HUDEP-2 (cell line): ENCODE data around the gene MEX3C.

Source experiments
- DNase-seq, 76 experiments: peaks; one replicate each; lab custom pipeline; 2025; ENCODE audit not compliant: unreplicated experiment in 76 of 76; lab: John Stamatoyannopoulos, UW

Gene MEX3C

DNA sequence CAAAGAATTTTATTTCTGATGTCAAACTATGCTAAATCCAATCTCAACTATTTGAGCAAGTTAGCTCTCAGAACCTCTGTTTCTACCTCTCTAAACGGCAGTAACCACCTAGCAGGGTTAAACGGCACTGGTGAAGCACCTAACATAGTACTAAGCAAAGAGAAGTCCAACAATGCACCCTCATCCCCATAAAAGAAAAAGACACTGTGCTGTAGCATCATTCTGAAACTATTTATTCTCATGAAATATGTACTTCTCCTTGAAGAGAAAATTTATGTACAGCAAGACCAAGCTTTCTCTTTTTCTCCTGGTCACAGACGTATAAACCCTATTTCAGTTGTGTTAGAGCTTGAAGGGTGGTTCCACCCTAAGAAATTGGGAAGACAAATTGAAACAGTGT lies 4.8 kb downstream of the MEX3C start:
- DNase-seq = no peak

DNA sequence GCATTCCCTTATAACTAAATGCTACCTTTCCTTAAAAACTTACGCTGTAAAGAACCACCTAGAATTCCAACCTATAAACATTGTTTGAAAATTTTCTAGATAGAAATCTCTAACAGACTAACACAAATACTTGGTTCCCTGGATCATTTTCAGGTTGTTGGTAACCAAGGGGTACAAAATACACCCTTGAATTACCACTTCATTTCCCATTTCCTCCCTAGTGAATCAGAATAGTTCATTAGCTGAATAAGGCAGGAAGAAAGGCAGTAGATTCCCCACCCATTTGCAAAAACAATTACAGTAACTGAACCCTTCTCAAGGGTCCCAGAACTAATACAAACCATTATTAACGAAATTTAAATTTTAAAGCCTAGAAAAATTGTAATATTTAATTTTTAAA lies 5.5 kb downstream of the MEX3C start:
- no peak for DNase-seq

GRCh38 chr18:51191128-51191717 lies 6.3 kb downstream of the MEX3C start:
- peak in 54 of 76 experiments; percentile 0 to 86 (median 48) for DNase-seq

DNA sequence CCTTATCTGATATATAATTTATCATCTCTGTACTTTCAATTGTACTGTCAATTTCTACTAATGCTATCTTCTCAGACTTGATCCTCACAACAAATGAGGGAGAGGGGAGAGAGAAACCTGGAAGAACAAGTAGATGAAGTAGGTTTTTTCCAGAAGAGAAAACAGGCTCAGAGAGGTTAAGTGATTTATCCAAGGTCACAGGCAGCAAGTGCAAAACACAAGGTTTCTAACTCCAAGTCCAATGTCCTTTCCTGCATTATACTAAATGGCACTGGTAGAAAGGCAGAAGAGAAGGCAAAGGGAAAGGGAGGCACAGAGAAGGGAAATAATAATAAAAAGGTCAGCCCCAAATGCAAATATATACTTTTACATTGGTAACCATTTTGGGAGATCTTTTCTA lies 7.5 kb downstream of the MEX3C start:
- DNase-seq = no peak

DNA sequence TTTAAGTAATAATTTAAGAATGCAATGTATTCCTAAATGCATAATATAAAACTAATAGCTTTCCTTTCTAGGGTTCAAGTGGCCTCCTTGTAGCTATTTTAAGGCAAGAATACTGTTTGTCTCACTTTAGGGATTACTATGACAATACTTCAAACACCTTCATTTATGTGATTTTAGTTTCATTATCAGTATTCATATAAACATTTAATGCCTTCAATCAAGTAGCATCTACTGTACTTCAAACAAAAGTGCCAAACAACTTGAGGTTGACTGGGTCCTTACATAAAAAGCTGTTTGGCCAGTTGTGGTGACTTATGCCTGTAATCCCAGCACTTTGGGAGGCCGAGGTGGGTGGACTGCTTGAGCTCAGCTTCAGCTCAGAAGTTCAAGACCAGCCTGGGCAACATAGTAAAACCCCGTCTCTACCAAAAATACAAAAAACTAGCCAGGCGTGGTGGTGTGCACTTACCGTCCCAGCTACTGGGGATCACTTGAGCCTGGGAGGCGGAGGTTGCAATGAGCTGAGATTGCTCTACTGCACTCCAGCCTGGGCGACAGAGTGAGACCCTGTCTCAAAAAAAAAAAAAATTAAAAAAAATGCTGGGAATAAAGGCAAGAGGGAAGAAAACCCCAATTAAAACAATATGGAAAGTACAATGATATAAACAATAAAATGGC lies 9.3 kb downstream of the MEX3C start:
- DNase-seq = no peak

DNA sequence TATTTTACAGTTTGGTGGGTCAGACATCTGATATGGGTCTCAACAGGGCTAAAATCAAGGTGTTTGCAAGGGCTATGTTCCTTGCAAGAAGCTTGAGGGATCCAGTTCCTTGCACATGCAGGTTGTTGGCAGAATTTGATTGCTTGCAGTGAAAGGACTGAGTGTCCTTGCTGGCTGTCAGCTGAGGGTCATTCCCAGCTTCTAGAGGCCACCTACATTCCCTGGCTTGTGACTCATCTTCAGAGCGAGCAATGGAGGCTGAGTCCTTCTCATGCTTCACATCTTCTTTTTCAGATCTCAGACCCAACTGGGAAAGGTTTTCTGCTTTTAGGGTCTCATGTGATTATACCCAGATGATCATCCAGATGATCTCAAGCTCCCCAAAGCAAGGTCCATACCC lies 12.4 kb downstream of the MEX3C start:
- DNase-seq = no peak

DNA sequence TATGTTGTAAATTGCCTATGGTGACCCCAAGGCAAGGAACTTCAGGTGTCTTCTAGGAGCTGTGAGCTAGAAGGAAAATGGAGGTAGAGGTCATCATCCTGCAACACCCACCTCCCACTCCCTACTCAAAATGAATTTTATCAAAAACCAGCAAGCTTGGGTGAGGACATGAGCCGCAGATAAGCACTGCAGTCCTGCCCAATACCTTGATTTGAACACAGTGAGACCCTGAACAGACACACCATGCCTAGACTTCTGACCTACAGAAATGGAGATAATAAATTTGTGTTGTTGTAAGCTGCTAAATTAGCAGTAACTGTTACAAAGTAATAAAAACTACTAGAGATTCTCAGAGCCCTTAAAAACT lies 13.4 kb downstream of the MEX3C start:
- DNase-seq = peak in 30 of 76 experiments; percentile 6 to 56 (median 32)

GRCh38 chr18:51183372-51184090 lies 13.9 kb downstream of the MEX3C start:
- DNase-seq = no peak

DNA sequence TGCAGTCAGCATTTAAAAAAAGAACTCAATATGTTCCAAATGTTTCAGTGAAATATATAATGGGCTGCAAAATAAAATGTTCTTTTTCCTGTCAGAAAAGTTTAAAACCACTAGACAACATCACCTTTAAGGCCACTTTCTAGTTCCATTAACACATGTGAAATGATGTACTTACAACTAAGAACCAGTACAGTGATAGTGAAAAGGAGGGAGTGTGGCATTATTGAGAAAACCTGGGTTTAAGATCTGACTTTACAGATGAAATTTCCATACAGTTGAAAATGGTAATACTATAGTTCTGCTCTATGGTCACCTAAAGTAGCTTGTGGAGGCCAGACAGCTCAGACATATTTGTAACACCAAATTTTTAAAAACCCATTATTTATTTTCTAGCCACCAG lies 14.7 kb downstream of the MEX3C start:
- no peak for DNase-seq

- DNase-seq = no peak
These were observed 25.7 kb downstream of the MEX3C start for GRCh38 chr18:51171625-51172259.

GRCh38 chr18:51171223-51171622 lies 26.3 kb downstream of the MEX3C start:
- no peak for DNase-seq

DNA sequence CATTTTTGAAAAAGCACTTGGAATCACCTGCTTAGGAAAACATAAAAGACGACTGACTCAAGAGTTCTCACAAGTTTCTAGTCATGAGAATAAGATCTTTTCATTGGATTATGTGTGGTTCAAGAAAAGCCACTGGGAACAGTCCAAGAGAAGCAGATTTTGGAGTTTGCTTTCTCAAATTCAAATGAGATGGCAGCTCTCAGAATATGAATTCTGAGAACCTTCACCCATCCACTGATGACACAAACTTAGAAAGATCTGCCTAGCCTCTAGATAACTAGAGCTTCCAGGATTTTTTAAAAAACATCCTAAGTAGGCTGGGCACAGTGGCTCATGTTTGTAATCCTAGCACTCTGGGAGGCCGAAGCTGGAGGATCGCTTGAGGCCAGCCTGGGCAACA lies 26.8 kb downstream of the MEX3C start:
- no peak for DNase-seq

DNA sequence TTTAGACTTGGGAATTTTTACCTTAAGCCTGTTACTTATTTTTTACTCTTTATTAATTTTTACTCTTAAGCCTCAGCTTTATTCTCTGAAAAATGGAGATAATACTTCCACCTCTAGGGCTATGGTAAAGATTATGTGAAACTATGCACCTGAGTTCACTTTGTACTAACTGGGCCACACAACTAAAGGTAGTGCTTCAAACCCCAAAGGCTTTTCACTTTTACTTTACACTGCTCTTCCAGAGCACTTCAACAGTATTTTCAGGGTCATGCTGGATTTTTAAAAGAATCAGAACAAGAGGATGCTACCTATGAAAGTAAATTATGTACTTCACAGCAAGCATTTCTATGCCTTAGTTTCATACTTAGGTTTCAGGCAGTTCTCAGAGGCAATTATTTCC lies 27.8 kb downstream of the MEX3C start:
- no peak for DNase-seq

GRCh38 chr18:51168960-51169662 lies 28.4 kb downstream of the MEX3C start:
- no peak for DNase-seq

GRCh38 chr18:51168026-51168742 lies 29.3 kb downstream of the MEX3C start:
- DNase-seq = no peak

GRCh38 chr18:51165296-51165695 lies 32.2 kb downstream of the MEX3C start:
- peak in 10 of 76 experiments; percentile 1 to 30 (median 14) for DNase-seq

GRCh38 chr18:51164761-51165281 lies 32.7 kb downstream of the MEX3C start:
- DNase-seq = no peak

DNA sequence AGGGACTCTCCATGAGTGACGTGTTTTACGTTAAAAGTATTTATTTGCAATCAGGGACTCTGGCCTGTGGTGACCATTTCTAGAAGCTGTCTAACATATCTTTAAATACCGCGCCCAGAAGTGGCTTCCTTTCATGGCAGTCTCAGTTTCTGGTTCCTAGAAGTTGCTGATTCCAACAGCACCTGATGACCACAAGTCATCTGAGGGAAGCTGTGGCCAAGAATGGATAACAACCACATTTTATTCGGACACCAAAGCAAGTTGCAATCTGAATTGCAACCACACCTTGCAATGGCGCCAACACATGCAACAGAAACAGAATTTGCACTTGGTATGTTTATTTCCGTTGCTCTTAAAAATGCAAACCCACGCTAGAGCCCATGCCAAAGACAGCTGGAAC lies 33.1 kb downstream of the MEX3C start:
- no peak for DNase-seq

GRCh38 chr18:51163543-51163942 lies 33.9 kb downstream of the MEX3C start:
- no peak for DNase-seq

GRCh38 chr18:51162617-51163016 lies 34.9 kb downstream of the MEX3C start:
- DNase-seq = no peak
